ENCODE results near the gene CPM.

CPM gene

DNA sequence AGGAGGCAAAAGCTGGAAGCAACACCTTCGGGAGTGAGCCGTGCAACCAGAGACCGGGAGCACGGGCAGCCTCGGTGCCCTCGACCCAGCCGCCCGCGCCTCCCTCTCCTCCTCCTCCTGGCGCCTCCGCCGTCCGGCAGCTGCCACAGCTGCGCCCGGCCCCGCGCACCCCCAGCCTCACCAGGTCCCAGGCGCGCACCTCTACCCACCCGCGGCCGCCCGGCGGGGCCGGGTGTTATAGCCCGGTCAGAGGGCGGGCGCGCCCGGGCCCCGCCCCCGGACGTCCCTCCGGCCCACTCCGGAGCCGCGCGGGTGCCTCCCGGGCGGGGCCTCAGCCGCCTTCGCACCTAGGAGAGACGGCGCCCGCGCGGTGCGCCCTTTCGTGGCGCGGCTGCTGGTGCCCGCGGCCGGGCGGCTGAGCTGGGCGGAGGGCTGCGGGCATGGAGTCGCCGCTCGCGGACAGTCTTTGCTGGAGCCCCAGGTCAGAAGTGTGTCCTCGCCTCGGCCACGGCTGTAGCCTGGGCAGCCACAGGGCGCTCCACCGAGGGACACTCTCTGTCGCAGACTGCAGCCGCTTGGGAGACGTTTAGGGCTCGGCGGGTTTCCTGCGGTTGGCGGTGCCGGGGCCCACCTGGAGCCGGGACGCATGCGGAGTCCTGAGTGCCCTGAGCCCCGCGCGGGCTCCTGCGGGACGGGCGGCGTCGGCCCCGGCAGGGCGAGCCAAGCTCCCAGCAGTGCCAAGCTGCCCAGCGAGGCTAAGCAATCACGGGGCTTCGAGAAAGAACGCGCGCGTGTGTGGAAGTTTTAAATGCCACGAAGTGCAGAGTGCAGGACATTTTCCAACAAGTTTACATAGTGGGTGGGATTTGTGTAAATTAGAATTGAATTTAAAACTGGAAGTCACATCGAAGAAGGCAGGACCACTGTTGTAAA, at the start of gene CPM:
CPM (minus strand) TSS at position 211 of the 933 bp plus-strand sequence. CDS start 334 bp downstream, outside the sequence.
- DNase-seq (ENCODE audit: low read depth) = peak; percentile 47

- no peak for DNase-seq (ENCODE audit: low read depth)
Measured at GRCh38 chr12:68981516-68981915, 48.5 kb upstream of the CPM start.

DNA sequence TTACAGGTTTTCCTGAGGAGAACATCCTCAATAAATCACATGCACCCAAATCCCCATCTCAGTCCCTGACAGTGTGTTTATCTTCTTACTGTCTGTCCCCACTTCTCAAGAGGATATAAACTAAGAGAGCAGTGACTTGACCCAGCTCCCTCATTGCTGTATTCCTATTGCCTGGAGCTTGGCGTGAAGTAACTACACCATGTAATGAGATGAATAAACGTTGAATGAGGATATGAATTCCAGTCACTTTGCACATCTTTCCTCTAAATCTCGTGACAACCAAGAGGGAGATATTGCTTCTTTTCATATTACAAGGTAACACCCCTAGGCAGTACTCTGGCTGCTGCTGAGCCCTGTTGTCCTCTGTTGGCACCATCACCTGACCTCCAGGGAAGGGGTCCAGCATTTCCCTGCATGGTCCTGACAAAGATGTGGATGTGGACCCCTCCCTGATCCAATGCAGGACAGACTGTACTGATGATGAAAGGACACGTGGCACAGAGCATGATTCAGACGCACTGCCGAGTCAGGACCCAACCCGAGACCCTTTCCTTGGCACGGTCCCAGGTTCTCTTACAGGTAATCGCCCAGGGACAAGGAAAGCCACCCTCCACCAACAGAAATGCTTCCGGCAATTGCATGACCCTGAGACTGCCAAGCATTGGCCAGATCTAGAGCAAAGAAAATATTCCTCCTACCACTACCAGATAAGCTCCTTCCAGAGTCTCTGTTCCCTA, 47.7 kb upstream of the CPM start:
- no peak for DNase-seq (ENCODE audit: low read depth)

DNA sequence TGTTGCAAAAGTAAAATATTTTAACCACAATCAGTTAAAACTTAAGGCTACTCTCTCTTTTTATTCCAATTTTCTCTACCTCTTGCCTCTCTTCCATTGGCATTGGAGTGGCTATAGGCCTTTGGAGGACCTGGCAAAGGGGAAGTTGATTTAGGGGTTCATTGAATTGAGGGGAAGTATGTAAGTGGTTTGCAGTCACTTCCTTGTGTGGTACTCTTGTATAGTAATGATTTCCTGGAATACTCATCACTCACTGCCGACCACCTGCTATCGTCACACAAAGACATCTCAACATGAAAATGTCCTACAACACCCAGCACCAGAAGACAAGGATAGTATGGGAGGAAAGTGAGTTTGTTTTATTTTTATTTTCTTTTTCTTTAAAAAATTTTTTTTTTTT, 45.7 kb upstream of the CPM start:
- DNase-seq (ENCODE audit: low read depth) = no peak

GRCh38 chr12:68977909-68978610, 45.1 kb upstream of the CPM start:
- DNase-seq (ENCODE audit: low read depth) = no peak

GRCh38 chr12:68977335-68977734, 44.4 kb upstream of the CPM start:
- DNase-seq (ENCODE audit: low read depth) = no peak

DNA sequence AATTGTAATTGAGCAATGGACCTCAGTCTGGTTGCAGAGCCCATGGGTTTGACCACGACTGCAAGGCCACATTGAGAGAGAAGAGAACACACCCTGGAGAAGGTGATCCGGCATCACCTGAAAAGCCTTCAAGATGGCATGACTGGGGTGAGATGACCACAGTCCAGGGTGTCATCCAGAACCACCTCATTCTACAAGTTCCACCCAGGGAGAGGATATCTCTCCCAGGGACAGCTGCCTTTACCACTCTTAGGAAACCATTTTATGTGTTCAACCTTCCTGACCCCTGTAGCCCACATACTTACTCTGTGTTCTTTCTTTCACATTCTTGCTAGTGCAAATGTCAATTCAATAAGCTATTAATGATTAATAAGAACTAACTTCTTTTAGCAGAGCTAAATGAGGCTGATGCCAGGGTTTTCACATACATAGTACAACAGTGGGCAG, 43.4 kb upstream of the CPM start:
- no peak for DNase-seq (ENCODE audit: low read depth)

DNA sequence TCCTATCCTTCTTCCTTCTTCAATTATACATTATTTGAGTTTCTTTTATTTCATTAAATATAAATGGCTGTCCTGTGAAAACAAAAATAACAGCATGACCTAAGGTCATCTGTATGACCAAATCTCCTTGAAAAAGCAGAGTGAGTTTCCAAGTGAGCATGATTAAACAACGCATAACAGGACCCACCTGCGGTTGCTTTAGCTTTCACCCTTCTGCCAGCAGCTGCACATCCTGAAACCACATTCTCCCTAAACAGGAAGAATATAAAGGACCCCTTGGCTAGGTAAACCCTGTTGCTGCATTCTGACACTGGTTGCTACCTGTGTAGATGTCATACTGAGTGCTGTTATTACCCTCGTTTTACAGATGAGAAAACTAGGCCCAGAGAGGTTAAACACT, 42.8 kb upstream of the CPM start:
- DNase-seq (ENCODE audit: low read depth) = no peak

GRCh38 chr12:68972595-68972994, 39.6 kb upstream of the CPM start:
- no peak for DNase-seq (ENCODE audit: low read depth)

- DNase-seq (ENCODE audit: low read depth) = no peak
Measured at GRCh38 chr12:68971404-68971803, 38.4 kb upstream of the CPM start.

DNA sequence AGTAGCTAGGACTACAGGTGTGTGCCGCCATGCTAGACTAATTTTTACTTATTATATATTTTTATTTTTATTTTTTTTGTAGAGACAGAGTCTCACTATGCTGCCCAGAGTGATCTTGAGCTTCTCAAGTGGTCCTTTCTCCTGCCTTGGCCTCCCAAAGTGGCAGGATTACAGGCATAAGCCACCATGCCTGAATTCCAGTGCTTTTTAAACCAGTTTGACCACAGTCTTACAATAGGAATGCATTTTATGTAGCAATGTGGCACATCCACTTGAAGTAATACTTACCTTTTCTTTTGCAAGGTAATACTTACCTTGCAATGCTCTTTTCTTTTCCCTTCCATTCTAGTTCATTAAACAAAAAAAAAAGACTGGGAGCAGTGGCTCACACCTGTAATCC, 38.0 kb upstream of the CPM start:
- DNase-seq (ENCODE audit: low read depth) = no peak

DNA sequence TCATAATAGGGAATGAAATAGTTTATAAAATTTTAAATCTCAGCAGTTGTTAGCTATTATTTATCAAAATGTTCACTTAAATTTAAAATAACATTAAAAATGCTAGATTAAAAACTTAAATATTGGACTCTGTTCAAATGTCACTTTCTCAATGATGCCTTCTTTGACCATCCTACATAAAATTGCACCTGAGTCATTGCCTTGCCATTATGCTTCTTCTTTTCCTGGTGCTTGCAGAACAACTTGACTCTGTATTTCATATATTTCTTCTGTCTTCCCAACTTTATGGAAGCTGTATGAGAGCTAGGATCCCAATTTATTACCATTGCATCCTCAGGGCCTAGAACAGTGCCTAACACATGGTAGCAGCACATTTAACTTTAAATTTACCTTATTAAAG, 37.3 kb upstream of the CPM start:
- DNase-seq (ENCODE audit: low read depth) = no peak

DNA sequence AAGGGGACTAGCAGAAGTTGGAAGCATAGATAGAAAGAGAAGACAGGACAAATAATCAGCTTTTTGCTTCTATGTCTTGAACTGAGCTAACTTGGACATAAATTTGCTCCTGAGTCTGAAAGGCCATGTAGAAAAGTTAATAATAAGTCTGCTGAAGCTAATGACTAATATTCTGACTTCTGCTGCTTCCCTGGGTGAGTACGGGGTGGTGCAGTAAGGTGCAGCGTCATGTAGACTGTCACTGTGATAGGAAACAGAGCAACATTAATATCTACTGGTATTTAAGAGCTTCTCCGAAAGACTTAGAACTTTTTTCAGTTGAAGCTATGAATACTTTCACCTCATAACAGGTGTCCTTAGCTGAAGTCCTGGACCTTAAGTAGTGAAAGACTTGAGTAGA, 34.1 kb upstream of the CPM start:
- no peak for DNase-seq (ENCODE audit: low read depth)

DNA sequence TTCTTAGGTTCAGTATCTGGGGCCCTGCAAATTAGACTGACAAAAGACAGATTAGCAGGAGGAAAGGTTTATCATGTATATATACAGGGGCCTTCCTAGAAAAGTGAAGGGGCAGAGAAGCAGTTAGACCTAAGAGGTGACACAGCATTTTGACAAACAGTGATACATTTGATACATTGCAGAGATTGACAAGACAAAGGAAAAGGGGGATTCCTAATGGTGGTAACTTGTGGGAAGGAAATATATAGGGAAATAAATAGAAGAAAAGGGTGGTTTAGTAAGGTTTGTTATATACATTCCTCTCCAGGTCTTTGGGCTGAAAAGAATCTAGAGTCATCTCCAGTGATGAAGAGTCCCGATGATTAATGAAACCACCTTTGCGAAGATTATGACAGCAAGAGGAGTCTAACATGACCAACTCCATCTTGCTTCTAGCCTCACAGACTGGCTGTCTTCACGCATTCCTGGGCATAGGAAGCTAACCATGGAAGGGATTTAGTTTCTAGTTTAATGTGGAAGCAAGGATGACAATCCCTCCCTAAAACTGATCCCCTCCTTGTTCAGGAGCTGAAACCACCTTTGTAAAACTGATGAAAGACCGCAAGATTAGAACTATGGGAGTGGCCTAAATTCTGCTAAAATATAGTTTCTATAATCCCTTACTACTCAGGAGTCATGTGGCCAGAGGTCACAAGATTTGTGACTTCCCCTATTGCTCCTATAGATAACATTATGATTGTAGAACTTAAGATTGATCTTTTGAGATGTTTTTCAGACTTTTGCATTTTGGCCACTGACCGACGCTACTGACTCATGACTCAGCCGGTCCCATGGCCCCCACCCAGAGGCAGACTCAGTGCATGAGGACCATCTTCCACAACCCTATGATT, 31.1 kb upstream of the CPM start:
- DNase-seq (ENCODE audit: low read depth) = no peak

- no peak for DNase-seq (ENCODE audit: low read depth)
Measured at GRCh38 chr12:68962877-68963855, 30.2 kb upstream of the CPM start.

- no peak for DNase-seq (ENCODE audit: low read depth)
Measured at GRCh38 chr12:68959891-68960464, 27.0 kb upstream of the CPM start.

GRCh38 chr12:68959143-68959858, 26.3 kb upstream of the CPM start:
- no peak for DNase-seq (ENCODE audit: low read depth)

DNA sequence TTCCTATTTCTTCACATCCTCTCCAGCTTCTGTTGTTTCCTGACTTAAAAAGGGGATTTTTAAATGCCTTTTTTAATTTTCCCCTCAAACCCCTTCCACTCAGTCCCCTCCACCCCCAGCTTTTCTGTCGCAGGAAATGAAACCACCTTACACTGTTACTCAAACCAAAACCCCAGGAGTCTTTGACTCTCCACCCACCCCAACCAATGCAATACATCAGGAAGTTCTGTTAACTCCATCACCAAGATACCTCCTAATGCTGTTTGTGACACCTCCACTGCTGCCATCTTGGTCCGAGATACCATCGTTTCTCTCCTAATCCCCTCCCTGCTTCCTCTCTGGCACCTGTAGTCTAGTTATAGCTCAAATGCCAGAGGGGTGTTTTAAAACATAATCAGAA, 25.4 kb upstream of the CPM start:
- no peak for DNase-seq (ENCODE audit: low read depth)

DNA sequence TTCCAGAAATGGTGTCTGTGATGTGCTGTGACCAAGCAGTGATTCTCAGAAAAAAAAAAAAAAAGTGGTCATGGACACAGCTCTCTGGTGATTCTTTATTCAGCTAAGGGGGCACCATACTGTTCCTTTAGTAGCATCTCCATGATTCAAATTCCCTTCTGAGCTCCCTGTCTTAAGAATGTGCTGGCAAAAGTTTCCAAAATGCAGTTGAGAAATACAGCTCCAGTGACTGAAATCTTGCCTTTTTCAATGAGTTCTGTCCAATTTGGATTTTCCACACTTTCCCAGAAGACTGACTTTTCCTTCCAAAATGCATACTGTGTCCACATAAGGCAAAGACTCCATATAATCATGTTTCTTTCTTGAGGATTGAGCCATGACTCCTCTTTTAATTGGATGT, 24.3 kb upstream of the CPM start:
- no peak for DNase-seq (ENCODE audit: low read depth)
